Smooth muscle cell (in vitro differentiated cells): ENCODE data around the gene YAF2. TPM values are rescaled to one million over a fixed set of nuclear protein-coding genes. Genes with fewer than 3 reads are reported as not detected.
A peak's percentile ranks its signal among the peaks of the same experiment; 100 is the strongest.

Source experiments
- DNase-seq: peaks from one replicate; lab custom pipeline; 2025; ENCODE audit not compliant: unreplicated experiment; lab: John Stamatoyannopoulos, UW
- H2AFZ ChIP-seq: fragments of 200-600 bp; sonication (generic); 2 replicates; pipeline ENCODE4 v1.6.0; 2016; ENCODE audit warnings: antibody characterized with exemption, low read depth, mild to moderate bottlenecking
- H3F3A ChIP-seq: fragments of 200-600 bp; sonication (generic); 2 replicates; pipeline ENCODE4 v1.6.0; 2017; ENCODE audit warnings: antibody characterized with exemption, low read depth
- H3K27ac ChIP-seq: fragments of 200-600 bp; sonication (generic); 2 replicates; pipeline ENCODE4 v1.5.1; 2016; ENCODE audit warnings: low read depth, mild to moderate bottlenecking
- H3K27me3 ChIP-seq: fragments of 200-600 bp; sonication (generic); 2 replicates; pipeline ENCODE4 v1.6.1; 2016; ENCODE audit warnings: low read depth, mild to moderate bottlenecking
- H3K36me3 ChIP-seq: fragments of 200-600 bp; sonication (generic); 2 replicates; pipeline ENCODE4 v1.5.1; 2016; ENCODE audit warnings: low read depth
- H3K4me1 ChIP-seq: fragments of 200-600 bp; sonication (generic); 2 replicates; pipeline ENCODE4 v1.5.1; 2016; ENCODE audit warnings: low read depth
- H3K4me2 ChIP-seq: fragments of 200-600 bp; sonication (generic); 2 replicates; pipeline ENCODE4 v1.6.0; 2016; ENCODE audit warnings: mild to moderate bottlenecking
- H3K4me3 ChIP-seq: fragments of 200-600 bp; sonication (generic); 2 replicates; pipeline ENCODE4 v1.5.1; 2016; ENCODE audit warnings: mild to moderate bottlenecking
- H3K79me2 ChIP-seq: fragments of 200-600 bp; sonication (generic); 2 replicates; pipeline ENCODE4 v1.6.0; 2016; ENCODE audit warnings: low read depth, mild to moderate bottlenecking
- H3K9ac ChIP-seq: fragments of 200-600 bp; sonication (generic); 2 replicates; pipeline ENCODE4 v1.6.0; 2016; ENCODE audit warnings: low read depth
- H3K9me3 ChIP-seq: fragments of 200-600 bp; sonication (generic); replicated peaks from 2 replicates; pipeline ENCODE4 v1.5.1; 2016; ENCODE audit warnings: low read depth
- H4K20me1 ChIP-seq: fragments of 200-600 bp; sonication (generic); 2 replicates; pipeline ENCODE4 v1.6.0; 2016; ENCODE audit warnings: low read depth
- CTCF ChIP-seq: fragments of 200-600 bp; sonication (generic); IDR thresholded peaks from 2 replicates; pipeline ENCODE4 v1.5.1; 2017; ENCODE audit warnings: borderline replicate concordance, mild to moderate bottlenecking, antibody characterized with exemption; ENCODE audit not compliant: insufficient read depth, poor library complexity, severe bottlenecking
- WGBS: methylation state at CpG from one replicate; pipeline ENCODE4 v1.1.7; 2016; ENCODE audit warnings: low lambda C conversion rate; 5-methylcytosine and 5-hydroxymethylcytosine counted together
- polyA plus RNA-seq: library from polyadenylated mRNA; unstranded; fragments of >200 nt; fragmentation: Nextera tagmentation; extraction: Ambion mirVana; gene quantifications from 2 replicates; pipeline ENCODE4 v1.2.1, GENCODE V29; 2016
- total RNA-seq: library from RNA; depleted of rRNA; stranded (reverse); fragments of >200 nt; gene quantifications from 2 replicates; pipeline ENCODE4 v1.2.3, GENCODE V29; 2014

YAF2 gene
- total and polyA plus RNA-seq, 2 experiments from 2014 or later = 21.1 to 25.0 TPM

DNA sequence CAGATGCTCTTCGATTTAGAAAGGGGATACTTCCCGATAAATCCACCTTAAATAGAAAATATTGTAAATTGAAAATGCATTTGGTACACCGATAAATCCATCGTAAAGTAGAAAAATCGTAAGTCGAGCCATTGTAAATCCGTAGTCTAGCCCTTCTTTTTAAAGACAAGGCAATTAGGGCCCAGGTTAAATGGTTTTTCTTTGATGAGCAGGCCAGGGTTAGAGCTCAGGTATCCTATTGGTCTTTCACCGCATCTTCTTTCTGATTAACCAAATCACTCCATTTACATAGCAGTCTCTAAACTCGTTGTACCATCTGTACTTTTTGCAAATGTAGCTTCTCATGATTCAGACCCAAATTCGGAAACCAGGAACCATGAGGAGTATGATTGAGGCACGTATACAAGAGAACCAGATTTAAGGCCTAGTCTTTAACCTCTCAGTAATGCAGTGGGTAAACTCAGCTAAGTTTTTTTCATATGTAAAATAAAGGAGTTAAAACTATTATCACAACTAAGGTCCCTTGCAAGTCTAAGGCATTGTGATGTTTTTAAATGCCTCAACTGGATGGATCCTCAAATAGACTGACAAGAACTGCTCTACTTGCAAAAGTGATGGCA lies 2.2 kb upstream of the YAF2 start:
- H3K9ac ChIP-seq = no peak overlapping the region
- no peak overlapping the region for H2AFZ ChIP-seq
- no peak overlapping the region for H3K4me2 ChIP-seq
- no peaks in the 10 kb centered on the region for H3F3A ChIP-seq
- TF ChIP-seq CTCF = no peak
- no peaks in the 10 kb centered on the region for H3K36me3 ChIP-seq
- peaks cover 17% of the 10 kb centered on the region for H4K20me1 ChIP-seq
- H3K4me3 ChIP-seq = no peak overlapping the region
- peaks cover 15% of the 10 kb centered on the region for H3K4me1 ChIP-seq
- H3K27me3 ChIP-seq = no peaks in the 10 kb centered on the region
- no peak for DNase-seq
- 71% methylated on average over 11 of the region's 11 CpGs for WGBS
- H3K9me3 ChIP-seq = no peaks in the 10 kb centered on the region
- no peak overlapping the region for H3K27ac ChIP-seq
- H3K79me2 ChIP-seq = peaks cover 19% of the 10 kb centered on the region

DNA sequence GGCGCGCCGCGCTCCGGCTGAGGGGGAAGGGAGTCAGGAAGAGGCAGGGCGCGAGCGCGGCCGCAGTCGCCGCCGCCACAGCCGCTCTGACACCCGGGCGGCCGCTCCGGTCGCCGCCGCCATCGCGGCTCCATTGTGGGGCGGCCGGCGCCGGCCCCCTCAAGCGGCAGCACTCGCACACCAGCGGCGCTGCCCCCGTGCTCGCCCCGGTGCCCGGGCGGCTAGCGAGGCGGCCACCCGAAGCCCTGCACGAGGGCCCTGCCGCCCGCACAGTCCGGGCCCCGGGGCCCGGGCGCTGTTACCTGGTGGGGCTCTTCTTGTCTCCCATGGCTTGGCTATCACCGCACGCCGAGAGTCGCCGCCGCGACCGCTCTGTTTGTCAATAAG lies 202 bp downstream of the YAF2 start:
- H3K4me2 ChIP-seq = peak overlapping the region; percentile 93
- peaks cover 35% of the 10 kb centered on the region for H4K20me1 ChIP-seq
- peaks cover 15% of the 10 kb centered on the region for H3K4me1 ChIP-seq
- DNase-seq = no peak
- peaks cover 43% of the 10 kb centered on the region for H3K79me2 ChIP-seq
- H3K9ac ChIP-seq = peak overlapping the region; percentile 86
- no peaks in the 10 kb centered on the region for H3K27me3 ChIP-seq
- no peaks in the 10 kb centered on the region for H3K36me3 ChIP-seq
- H3F3A ChIP-seq = no peaks in the 10 kb centered on the region
- no peak for TF ChIP-seq CTCF
- no peaks in the 10 kb centered on the region for H3K9me3 ChIP-seq
- H2AFZ ChIP-seq = peak overlapping the region; percentile 77
- peak overlapping the region; percentile 91 for H3K4me3 ChIP-seq
- WGBS = 2% methylated on average over 36 of the region's 54 CpGs
- peak overlapping the region; percentile 69 for H3K27ac ChIP-seq

DNA sequence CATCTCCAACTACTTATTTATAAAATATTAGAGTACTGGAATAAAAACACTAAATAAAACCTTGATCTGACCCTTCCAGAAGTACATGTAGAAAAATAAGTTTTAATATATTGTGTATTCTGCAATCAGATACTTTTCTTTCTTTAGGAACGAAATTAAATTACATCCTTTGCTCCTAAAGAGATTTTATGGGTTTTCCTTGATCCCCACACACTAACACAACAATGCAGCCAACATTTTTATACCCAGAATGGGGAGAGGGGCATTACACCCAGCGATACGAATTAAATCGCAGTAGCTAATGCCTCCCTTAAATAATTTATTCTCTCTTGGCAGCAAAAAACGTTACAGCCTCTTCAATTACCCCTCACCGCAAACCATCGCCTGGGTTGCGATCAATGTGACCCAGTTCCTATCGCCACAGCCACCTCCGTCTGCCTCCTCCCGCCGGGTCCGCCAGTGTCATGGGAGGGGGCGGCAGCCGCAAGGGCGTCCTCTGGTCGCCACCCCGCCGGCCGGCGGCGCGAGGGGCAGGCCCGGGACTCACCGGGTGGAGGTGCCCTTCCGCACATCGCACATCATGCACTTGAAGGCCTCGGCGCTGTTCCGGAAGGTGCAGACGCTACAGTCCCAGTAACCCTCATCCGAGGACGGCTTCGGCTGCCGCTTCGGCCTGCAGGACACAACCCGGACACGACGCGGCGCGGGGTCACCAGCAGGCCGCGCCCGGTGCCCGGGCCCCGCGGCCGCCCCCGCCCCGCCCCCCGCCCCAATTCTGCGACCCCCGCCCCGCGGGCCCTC lies 796 bp downstream of the YAF2 start:
- Histone ChIP-seq H2AFZ (peak overlapping the region; percentile 16), H3K4me2 (peak overlapping the region; percentile 93), H3K27me3 (no peaks in the 10 kb centered on the region), H3F3A (no peaks in the 10 kb centered on the region), H3K9me3 (no peaks in the 10 kb centered on the region), H3K9ac (peak overlapping the region; percentile 42), H4K20me1 (peaks cover 41% of the 10 kb centered on the region), H3K36me3 (no peaks in the 10 kb centered on the region), H3K4me1 (peaks cover 15% of the 10 kb centered on the region), H3K79me2 (peaks cover 49% of the 10 kb centered on the region), H3K4me3 (peak overlapping the region; percentile 91), H3K27ac (peak overlapping the region; percentile 1)
- peak; percentile 33 for TF ChIP-seq CTCF
- peak; percentile 23 for DNase-seq
- 2% methylated on average over 46 of the region's 56 CpGs for WGBS

- peaks cover 15% of the 10 kb centered on the region for H3K4me1 ChIP-seq
- TF ChIP-seq CTCF = no peak
- peak overlapping the region; percentile 91 for H3K4me3 ChIP-seq
- no peak for DNase-seq
- no peak overlapping the region for H2AFZ ChIP-seq
- peaks cover 52% of the 10 kb centered on the region for H4K20me1 ChIP-seq
- no peaks in the 10 kb centered on the region for H3K27me3 ChIP-seq
- H3K79me2 ChIP-seq = peaks cover 60% of the 10 kb centered on the region
- H3K9ac ChIP-seq = no peak overlapping the region
- peak overlapping the region; percentile 93 for H3K4me2 ChIP-seq
- H3F3A ChIP-seq = no peaks in the 10 kb centered on the region
- H3K36me3 ChIP-seq = no peaks in the 10 kb centered on the region
- no peak overlapping the region for H3K27ac ChIP-seq
- no peaks in the 10 kb centered on the region for H3K9me3 ChIP-seq
- 80% methylated on average over 4 of the region's 4 CpGs for WGBS
Observed at GRCh38 chr12:42236017-42236416, 2.0 kb downstream of the YAF2 start.
